ENCODE data around the gene PALS2. TPM values are rescaled to one million over a fixed set of nuclear protein-coding genes. Genes with fewer than 3 reads are reported as not detected.

Gene PALS2
- total RNA-seq, 1 experiment from 2014 or later: 22.8 TPM

GRCh38 chr7:24587853-24588252 is 14.6 kb downstream of the PALS2 start:
- DNase-seq (ENCODE audit: low read depth): peak; percentile 28

DNA sequence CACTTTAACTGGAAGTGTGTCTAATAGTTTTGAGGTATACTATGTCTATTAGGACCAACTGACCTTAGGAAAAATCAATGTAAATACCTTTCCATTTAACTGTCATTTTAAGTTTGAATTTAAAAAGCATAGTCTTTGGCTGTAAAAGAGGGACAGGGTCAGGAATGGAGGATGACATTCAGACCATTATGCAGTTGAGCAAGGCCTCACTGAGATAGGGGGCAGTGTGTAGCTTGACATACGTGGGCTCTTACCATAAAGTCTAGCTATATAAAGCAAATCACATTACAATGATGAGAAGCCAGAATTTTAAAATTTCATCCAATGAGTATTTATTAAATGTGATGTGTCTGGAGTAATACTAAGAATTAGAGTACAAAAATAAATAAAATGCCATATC is 17.9 kb downstream of the PALS2 start:
- no peak for DNase-seq (ENCODE audit: low read depth)

- no peak for DNase-seq (ENCODE audit: low read depth)
These were observed 22.6 kb downstream of the PALS2 start for GRCh38 chr7:24595671-24596418.

DNA sequence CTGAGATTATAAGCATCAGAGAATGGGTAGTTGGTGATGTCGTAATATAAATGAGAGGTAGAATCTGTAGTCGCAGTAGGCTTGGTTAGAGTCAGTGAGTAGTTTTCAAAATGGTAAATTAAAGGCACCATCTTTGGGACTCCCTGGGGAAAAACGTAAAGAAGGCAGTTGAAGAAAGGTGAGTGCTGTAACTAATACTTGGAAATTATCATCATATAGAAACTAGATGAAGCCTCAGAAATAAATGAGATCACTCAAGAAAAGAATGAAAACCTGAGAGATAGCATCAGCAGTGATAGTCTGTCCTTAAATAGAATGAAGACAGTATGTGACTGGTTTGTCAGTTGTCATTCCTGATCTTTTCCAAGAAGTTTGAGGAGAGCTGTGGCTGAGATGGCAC is 23.8 kb downstream of the PALS2 start:
- DNase-seq (ENCODE audit: low read depth): no peak

DNA sequence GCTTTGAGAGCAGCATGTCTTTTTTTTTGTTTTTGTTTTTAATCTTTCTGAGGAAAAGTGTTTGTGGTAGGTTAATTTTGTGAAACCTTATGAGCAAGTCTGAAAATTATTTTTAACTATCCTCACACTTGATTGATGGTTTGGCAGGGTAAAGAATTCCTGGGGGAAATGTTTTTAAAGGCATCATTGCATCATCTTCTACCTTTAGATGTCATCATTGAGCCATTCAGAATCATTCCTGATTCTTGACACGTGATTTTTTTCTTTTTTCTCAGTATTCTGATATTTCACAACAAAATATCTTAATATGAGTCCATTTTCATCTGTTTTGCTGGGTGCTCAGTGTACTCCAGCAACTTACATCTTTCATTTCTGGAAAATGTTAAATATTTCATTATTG is 28.3 kb downstream of the PALS2 start:
- DNase-seq (ENCODE audit: low read depth): peak; percentile 13

DNA sequence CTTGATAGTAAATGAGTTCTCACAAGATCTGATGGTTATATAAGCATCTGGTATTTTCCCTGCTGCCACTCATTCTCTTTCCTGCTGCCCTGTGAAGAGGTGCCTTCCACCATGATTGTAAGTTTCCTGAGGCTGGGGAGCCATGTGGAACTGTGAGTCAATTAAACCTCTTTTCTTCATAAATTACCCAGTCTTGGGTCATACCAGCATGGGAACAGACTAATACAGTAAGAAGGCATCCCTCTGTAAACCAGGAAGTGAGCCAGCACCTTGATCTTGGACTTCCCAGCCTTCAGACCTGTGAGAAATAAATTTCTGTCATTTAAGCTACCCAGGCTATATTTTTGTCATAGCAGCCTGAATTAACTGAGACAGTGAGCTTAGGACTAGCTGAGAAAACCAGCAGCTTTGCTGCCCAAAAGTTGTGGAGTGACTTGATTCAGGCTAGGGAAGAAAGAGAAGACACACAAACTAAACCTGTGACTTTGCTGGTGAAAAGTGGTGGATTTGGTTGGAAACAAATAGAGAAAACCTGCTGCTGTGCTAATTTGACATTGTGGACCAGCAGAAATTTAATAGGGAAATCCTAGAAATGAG is 29.7 kb downstream of the PALS2 start:
- DNase-seq (ENCODE audit: low read depth): no peak

GRCh38 chr7:24604630-24605029 is 31.4 kb downstream of the PALS2 start:
- DNase-seq (ENCODE audit: low read depth): no peak

GRCh38 chr7:24608504-24608903 is 35.3 kb downstream of the PALS2 start:
- no peak for DNase-seq (ENCODE audit: low read depth)

GRCh38 chr7:24609059-24609458 is 35.8 kb downstream of the PALS2 start:
- no peak for DNase-seq (ENCODE audit: low read depth)

DNA sequence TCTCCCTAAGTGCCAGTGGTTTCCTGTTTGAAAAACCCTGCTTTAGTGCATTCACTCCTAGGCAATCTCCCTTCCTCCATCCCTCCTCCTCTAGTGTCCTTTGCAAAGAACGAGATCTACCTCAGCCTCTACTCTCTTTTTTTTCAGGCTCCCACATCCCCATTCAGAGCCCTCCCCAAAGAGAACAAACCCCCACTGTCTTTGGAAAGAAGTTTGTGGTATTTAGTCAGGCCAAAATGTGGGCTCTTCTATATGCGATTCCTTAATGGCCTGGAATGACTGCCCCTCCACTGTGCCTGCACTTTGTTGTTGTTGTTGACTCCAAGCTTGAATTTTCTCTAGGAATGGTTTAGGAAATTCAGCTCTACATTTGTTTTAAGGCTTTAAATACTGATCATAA is 36.3 kb downstream of the PALS2 start:
- DNase-seq (ENCODE audit: low read depth): no peak

DNA sequence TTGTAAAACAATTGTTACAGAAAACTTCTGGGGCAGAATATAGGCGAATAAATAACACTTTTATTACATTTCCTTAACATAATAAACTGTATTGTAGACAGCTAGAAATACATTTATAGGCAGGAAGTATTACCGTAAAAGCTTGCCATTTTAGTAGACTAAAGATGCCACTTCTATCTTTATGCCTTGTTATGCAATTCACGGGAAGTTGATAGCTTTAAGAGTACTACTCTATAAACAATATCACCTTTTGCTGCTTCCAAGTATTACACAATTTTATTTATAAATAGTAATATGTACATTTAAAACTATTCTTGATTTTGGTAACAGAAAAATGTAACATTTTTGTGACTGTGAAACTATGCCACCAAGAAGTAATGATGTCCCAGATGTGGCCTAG is 37.9 kb downstream of the PALS2 start:
- DNase-seq (ENCODE audit: low read depth): no peak

- DNase-seq (ENCODE audit: low read depth): no peak
These were observed 44.8 kb downstream of the PALS2 start for GRCh38 chr7:24617957-24618616.

- no peak for DNase-seq (ENCODE audit: low read depth)
These were observed 46.7 kb downstream of the PALS2 start for GRCh38 chr7:24619978-24620377.

DNA sequence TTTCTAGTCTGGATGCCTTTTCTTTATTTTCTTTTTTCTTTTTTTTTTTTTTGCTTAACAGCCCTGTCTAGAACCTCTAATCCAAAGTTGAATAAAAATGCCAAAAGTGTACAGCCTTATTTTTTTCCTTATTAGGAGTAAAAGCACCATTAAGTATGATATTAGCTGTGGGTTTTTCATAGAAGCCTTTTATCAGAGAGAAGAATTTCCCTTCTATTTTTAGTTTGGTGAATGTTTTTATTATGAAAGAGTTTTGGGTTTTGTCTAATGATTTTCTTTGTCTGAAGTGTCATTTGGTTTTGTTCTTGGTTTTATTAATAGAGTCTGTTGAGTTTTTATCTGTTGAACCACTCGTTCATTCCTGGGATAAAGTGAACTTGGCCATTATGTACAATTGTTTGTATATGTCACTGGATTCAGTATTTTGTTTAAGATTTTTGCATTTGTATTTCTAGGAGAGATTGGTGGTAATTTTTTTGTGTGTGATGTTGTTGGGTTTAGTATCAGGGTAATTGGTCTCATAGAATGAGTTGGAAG is 49.5 kb downstream of the PALS2 start:
- DNase-seq (ENCODE audit: low read depth): no peak

Other genes starting within 250 kb of the PALS2 start
- gene GSDME, start 184.0 kb downstream of the PALS2 start, total RNA-seq (2014; rRNA removed): 42.6 and 51.6 TPM in 2 replicates